Skeletal muscle satellite cell (primary cell): Measurements from ENCODE around the gene KLHDC8A.
A peak's percentile ranks its signal among the peaks of the same experiment; 100 is the strongest.

Experiments used
- H3K27me3 ChIP-seq: 2 replicates; pipeline ENCODE4 v1.7.0; 2013; ENCODE audit warnings: low read length; ENCODE audit not compliant: control insufficient read depth, insufficient read depth
- H3K36me3 ChIP-seq: 2 replicates; pipeline ENCODE4 v1.7.0; 2013; ENCODE audit warnings: mild to moderate bottlenecking, control low read depth, low read length; ENCODE audit not compliant: insufficient read depth
- H3K4me1 ChIP-seq: 2 replicates; pipeline ENCODE4 v1.7.0; 2013; ENCODE audit warnings: low read length; ENCODE audit not compliant: control insufficient read depth, insufficient read depth
- H3K4me2 ChIP-seq: 2 replicates; pipeline ENCODE4 v1.7.0; 2013; ENCODE audit warnings: mild to moderate bottlenecking, low read length
- H3K4me3 ChIP-seq: 2 replicates; pipeline ENCODE4 v1.7.0; 2013; ENCODE audit warnings: low read length
- H3K9ac ChIP-seq: 2 replicates; pipeline ENCODE4 v1.7.0; 2013; ENCODE audit warnings: mild to moderate bottlenecking, low read depth, low read length, moderate library complexity
- H3K9me3 ChIP-seq: replicated peaks from 2 replicates; pipeline ENCODE4 v1.7.0; 2013; ENCODE audit warnings: mild to moderate bottlenecking, control low read depth, low read length

The KLHDC8A gene

DNA sequence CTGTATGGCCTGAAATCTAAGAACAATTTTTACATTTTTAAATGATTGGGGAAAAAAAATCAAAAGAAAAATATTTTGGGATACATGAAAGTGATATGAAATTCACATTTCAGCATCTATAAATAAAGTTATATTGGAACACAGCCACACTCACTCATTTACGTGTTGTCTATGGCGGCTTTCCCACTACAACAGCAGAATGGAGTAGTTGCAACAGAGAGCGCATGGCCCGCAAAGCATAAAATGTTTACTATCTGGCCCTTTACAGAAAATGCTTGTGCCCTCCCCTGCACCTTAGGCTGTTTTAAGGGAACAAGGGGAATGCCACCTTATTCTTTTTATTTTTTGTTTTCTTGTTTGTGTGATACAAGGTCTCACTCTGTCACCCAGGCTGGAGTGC is 3.5 kb downstream of the KLHDC8A start:
- Histone ChIP-seq H3K4me1 (peaks cover 7% of the 10 kb centered on the region), H3K27me3 (peaks cover 56% of the 10 kb centered on the region), H3K9ac (no peak overlapping the region), H3K4me3 (no peak overlapping the region), H3K36me3 (no peaks in the 10 kb centered on the region), H3K4me2 (no peak overlapping the region), H3K9me3 (no peaks in the 10 kb centered on the region)

DNA sequence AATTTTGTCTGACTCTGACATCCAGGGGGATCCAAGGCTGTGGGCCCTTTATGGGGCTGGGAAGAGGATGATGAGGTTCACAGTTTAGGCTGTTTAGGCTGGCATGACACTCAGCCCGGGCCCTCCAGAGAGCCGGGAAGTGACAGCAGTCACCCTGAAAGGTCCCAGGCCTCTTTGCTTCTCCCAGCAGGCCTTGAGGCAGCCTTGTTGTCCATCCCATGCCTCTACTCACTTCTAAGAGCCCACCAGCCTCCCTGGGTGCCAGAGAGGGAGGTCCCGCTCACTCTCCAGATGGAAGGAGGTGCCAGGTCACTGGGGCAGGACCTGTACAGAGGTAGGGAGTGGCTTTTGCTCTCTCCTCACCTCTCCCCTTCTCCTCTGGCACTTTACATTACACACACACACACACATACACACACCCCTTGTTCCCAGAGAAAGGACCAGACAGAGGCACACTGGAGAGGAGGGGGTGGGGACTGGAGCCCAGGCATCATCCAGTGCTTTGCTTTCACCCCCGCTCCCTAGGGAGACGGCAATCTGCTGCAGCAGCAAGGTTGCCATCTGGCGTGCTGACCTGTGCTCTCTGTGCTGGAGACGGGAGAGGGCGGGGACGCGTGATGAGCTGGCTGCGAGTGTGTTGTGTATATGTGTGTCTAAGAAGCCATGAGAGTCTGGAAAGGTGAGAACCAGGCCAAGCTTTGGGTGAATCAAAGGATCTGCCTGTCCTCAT is 4.6 kb downstream of the KLHDC8A start:
- Histone ChIP-seq H3K4me3 (no peak overlapping the region), H3K9me3 (no peaks in the 10 kb centered on the region), H3K36me3 (no peaks in the 10 kb centered on the region), H3K4me2 (no peak overlapping the region), H3K27me3 (peaks cover 58% of the 10 kb centered on the region), H3K4me1 (peaks cover 7% of the 10 kb centered on the region), H3K9ac (no peak overlapping the region)

DNA sequence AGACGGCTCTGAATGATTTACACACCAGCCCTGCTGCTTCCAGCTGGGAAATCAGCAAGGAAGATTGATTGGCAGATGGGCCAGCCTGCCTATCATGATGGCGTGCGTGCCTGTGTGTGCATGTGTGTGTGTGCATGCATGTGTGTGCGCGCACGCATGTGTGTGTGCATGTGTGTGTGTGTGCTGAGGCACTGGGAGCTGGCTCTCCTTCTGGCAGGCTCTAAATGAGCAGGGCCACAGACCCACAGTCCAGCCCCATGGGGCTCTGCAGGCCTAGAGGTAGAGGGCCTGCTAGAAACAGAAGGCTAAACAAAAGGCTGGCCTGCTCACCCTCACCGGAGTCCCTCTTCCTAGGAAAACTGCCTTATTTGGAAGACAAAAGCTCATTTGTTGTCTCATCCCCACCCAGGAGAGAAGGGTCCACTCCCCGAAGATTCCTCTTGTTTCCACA is 6.0 kb downstream of the KLHDC8A start:
- Histone ChIP-seq H3K36me3 (no peaks in the 10 kb centered on the region), H3K9me3 (no peaks in the 10 kb centered on the region), H3K27me3 (peaks cover 62% of the 10 kb centered on the region), H3K4me2 (no peak overlapping the region), H3K4me1 (no peaks in the 10 kb centered on the region), H3K4me3 (no peak overlapping the region), H3K9ac (no peak overlapping the region)

DNA sequence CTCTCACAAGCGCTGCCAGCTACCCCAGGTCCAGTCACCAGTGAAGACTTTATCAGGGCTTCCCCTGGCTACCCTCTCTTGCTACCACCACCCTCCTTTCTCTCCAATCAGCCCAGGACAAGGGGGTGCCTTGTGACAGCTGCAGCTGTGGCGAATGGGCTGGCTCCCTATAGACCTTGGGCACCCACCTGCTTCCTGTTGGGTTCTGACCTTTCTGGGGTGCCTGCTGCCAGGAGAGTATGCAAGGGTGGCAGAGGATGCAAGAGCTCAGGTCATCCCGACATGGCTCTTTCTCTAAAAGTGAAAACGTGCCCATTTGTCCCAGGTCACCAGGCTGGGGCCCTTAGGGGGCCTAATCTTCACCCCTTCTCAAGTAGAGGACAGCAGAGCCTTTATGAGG is 6.6 kb downstream of the KLHDC8A start:
- no peaks in the 10 kb centered on the region for H3K9me3 ChIP-seq
- H3K9ac ChIP-seq: no peak overlapping the region
- H3K4me1 ChIP-seq: no peaks in the 10 kb centered on the region
- H3K4me2 ChIP-seq: no peak overlapping the region
- H3K4me3 ChIP-seq: no peak overlapping the region
- peaks cover 68% of the 10 kb centered on the region for H3K27me3 ChIP-seq
- no peaks in the 10 kb centered on the region for H3K36me3 ChIP-seq

DNA sequence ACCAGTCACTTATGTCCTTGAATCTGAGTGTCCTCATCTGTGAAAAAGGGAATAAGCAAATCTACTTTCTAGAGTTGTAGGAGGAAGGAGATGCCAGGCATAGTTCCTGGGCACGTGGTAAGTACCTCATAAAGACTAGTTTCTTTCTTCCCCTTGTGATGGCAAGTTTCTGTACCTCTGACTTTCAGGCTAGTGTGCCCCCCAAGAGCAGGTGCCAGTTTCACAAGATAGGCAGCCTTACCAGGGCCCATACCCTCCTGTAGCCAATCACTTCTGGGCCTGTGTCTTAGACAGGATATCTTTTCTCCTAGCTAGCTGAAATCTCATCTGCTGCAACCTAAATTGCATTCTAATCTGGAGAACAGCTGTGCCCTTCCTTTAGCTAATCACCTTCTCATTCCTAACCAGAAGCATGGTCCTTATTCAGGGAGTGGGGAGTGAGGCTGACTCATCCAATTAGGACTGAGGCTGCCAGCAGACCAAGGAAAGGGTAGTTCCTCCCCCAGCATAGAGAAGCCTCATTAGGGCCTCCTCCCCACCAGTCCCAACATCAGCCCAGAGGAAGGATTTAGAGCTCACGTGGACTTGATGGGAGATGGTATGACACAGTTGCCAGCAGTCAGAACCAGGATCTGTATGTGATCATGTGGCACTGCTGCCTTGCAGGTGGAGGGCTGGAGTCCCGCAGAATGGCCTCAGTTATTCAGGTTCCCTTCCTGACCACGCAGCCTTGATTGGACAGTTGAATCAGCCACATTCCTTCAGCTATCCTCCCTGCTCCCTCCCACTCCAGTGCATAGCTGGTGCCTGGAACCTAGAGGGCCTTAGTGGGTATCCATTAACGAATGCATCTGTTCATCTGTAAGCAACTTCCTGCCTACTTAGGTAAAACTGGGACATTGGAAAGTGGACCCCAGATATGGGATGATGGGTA is 7.9 kb downstream of the KLHDC8A start:
- Histone ChIP-seq H3K36me3 (no peaks in the 10 kb centered on the region), H3K4me3 (no peak overlapping the region), H3K4me2 (no peak overlapping the region), H3K27me3 (peaks cover 79% of the 10 kb centered on the region), H3K9me3 (no peaks in the 10 kb centered on the region), H3K9ac (no peak overlapping the region), H3K4me1 (peaks cover 7% of the 10 kb centered on the region)

DNA sequence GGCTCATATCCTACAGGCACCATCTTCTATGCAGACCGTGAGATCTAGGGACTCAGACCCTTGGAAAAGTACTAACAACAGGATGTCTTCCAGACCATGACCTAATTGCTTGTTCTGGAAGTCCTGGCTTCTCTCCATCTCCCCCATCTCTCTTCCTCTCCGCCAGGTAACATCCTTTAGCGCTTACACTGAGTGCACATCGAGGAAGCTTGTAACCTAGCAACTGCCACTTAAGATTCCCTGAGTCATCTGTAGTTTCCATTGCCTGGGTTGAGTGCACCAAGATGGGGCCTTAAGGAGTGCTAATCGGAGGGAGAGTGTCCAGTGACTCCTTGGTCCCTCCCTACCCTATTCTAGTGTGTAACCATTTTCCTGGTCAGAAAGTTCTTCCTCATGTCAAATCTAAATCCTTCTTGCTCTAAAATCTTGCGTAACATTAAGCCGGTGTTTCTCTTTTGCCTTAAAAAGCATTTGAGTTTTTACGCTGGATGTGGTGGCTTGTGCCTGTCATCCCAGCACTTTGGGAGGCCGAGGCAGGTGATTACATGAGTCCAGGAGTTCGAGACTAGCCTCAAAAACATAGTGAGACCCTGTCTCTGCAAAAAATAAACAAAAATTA is 9.7 kb downstream of the KLHDC8A start:
- peaks cover 88% of the 10 kb centered on the region for H3K27me3 ChIP-seq
- H3K4me2 ChIP-seq: no peak overlapping the region
- H3K9me3 ChIP-seq: no peaks in the 10 kb centered on the region
- H3K4me3 ChIP-seq: no peak overlapping the region
- peaks cover 12% of the 10 kb centered on the region for H3K4me1 ChIP-seq
- no peak overlapping the region for H3K9ac ChIP-seq
- no peaks in the 10 kb centered on the region for H3K36me3 ChIP-seq

DNA sequence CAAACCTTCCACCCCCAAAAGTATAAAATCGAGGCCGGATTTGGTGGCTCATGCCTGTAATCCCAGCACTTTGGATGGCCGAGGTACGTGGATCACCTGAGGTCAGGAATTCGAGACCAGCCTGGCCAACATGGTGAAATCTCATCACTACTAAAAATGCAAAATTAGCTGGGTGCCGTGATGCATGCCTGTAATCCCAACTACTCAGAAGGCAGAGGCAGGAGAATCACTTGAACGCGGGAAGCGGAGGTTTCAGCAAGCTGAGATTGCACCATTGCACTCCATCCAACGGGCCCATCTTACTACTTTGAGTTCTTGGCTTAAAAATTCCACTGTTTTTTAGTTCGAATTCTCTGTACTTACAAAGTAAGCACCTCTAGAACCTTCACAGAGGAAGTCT is 11.0 kb downstream of the KLHDC8A start:
- Histone ChIP-seq H3K4me2 (no peak overlapping the region), H3K27me3 (peaks cover 91% of the 10 kb centered on the region), H3K36me3 (no peaks in the 10 kb centered on the region), H3K9me3 (no peaks in the 10 kb centered on the region), H3K4me3 (no peak overlapping the region), H3K4me1 (peaks cover 12% of the 10 kb centered on the region), H3K9ac (no peak overlapping the region)

DNA sequence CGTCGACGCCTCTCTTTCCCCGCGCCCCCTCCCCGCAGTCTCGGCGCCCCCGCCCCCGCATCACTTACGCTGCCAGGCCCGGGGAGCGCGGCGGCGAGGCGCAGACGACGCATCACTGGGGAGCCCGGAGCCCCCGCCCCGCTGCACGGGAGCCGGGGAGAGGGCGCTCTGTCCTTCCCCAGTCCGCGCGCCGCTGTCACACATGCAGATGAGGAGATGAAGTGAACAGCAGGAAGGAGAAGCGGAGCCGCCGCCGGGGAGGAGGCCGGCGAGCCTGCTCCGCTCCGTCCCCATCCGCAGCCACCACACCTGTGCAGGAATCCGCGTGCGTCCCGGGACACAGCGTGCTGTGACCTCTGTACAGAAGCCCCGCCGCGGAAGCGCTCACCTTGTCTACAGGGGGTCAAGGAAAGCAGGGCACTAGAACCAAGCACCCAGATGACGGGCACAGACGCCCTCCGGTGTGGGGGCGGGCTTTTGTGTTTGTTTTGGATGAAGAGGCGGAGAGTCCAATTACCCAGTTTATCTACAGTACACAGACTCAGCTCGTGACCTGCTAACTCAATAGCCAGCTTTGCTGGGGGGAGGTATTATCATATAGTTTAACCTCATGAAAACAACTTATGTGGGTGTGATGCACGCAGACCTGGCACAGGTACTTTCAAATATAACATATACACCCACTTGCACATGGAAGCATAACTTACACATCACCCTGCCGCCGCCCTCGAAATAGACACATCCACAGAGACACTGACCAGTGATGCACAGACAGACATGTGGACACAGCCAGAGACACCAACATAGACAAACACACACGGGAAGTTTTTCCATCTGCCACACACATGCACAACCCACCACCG is 12.4 kb downstream of the KLHDC8A start:
- H3K4me2 ChIP-seq: peak overlapping the region; percentile 79
- peak overlapping the region; percentile 46 for H3K4me3 ChIP-seq
- no peaks in the 10 kb centered on the region for H3K36me3 ChIP-seq
- H3K27me3 ChIP-seq: peaks cover 80% of the 10 kb centered on the region
- no peaks in the 10 kb centered on the region for H3K9me3 ChIP-seq
- H3K9ac ChIP-seq: no peak overlapping the region
- peaks cover 12% of the 10 kb centered on the region for H3K4me1 ChIP-seq

DNA sequence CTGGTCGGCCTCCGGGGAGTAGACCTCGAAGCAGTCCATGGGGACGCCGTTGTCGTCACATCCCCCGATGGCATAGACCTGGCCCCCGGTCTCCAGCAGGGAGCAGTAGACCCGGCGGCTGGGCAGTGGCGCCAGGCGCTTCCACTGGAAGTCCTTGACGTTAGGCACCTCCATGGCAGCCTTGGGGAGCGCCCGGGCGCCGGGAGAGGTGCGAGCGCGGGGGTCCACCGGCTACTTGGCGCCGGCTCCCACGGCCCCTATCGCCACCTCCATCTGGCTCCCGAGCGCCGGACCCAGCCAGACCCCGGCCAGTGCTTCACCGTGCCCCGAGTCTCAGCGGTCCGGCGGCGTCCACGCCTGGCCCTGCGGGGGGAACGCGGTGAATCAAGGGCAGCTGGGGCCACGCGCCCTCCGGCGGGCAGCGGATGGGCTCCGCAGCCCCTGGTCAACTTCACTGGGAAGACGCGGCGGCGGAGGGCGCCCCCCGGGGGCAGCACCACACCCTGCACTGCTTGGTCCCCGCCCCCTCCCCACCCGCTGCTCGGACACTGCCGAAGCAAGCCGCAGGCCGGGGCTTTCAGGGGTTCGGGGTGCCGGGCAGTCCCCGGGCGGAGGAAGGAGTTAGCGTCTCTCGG is 13.2 kb downstream of the KLHDC8A start:
- H3K36me3 ChIP-seq: no peaks in the 10 kb centered on the region
- H3K27me3 ChIP-seq: peaks cover 80% of the 10 kb centered on the region
- H3K9me3 ChIP-seq: no peaks in the 10 kb centered on the region
- peaks cover 12% of the 10 kb centered on the region for H3K4me1 ChIP-seq
- no peak overlapping the region for H3K9ac ChIP-seq
- H3K4me2 ChIP-seq: no peak overlapping the region
- peak overlapping the region; percentile 46 for H3K4me3 ChIP-seq

DNA sequence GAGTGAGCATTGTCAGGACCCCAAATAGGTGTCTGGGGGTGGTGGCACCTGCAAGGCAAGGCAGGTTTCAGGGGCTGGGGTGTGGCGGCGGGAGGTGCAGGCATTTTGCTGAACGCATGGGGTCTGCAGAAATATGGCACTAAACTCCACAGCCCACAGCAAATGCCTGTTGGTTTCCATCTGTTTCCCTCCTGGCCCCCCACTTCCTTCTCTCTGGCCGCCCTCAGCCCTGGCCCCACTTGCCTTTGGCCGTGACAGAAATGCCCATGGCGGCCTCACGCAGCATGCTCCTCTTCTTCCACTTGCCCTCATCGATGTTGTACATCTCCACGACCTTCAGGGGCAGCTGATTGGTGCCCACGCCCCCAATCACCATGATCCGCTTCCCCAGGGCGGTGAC is 13.7 kb downstream of the KLHDC8A start:
- peaks cover 12% of the 10 kb centered on the region for H3K4me1 ChIP-seq
- no peaks in the 10 kb centered on the region for H3K36me3 ChIP-seq
- H3K27me3 ChIP-seq: peaks cover 80% of the 10 kb centered on the region
- H3K9ac ChIP-seq: no peak overlapping the region
- no peak overlapping the region for H3K4me3 ChIP-seq
- H3K4me2 ChIP-seq: no peak overlapping the region
- H3K9me3 ChIP-seq: no peaks in the 10 kb centered on the region
